ENCODE measurements around the gene EVC2.

The EVC2 gene

GRCh38 chr4:5750052-5750945 is 41.9 kb upstream of the EVC2 start:
- no peak overlapping the region for H3K27ac ChIP-seq
- no peaks in the 10 kb centered on the region for H3K79me2 ChIP-seq
- H3K27me3 ChIP-seq (ENCODE audit: control insufficient read depth, insufficient read depth, low read length) = no peaks in the 10 kb centered on the region
- no peak overlapping the region for H3K4me3 ChIP-seq (ENCODE audit: low read depth, low read length)
- H3K9ac ChIP-seq = no peak overlapping the region
- no peak overlapping the region for H2AFZ ChIP-seq
- no peaks in the 10 kb centered on the region for H3K9me3 ChIP-seq (ENCODE audit: control insufficient read depth, low read length)
- TF ChIP-seq, protein P1, sequence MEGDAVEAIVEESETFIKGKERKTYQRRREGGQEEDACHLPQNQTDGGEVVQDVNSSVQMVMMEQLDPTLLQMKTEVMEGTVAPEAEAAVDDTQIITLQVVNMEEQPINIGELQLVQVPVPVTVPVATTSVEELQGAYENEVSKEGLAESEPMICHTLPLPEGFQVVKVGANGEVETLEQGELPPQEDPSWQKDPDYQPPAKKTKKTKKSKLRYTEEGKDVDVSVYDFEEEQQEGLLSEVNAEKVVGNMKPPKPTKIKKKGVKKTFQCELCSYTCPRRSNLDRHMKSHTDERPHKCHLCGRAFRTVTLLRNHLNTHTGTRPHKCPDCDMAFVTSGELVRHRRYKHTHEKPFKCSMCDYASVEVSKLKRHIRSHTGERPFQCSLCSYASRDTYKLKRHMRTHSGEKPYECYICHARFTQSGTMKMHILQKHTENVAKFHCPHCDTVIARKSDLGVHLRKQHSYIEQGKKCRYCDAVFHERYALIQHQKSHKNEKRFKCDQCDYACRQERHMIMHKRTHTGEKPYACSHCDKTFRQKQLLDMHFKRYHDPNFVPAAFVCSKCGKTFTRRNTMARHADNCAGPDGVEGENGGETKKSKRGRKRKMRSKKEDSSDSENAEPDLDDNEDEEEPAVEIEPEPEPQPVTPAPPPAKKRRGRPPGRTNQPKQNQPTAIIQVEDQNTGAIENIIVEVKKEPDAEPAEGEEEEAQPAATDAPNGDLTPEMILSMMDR (IDR thresholded peaks at IDR 0.05) = no peak
- H3K36me3 ChIP-seq (ENCODE audit: control insufficient read depth, insufficient read depth, low read length) = no peaks in the 10 kb centered on the region
- H3K4me2 ChIP-seq (ENCODE audit: low read length) = no peak overlapping the region
- H3K4me1 ChIP-seq = no peaks in the 10 kb centered on the region

GRCh38 chr4:5749568-5749967 is 41.2 kb upstream of the EVC2 start:
- Histone ChIP-seq H3K36me3 (ENCODE audit: control insufficient read depth, insufficient read depth, low read length) (no peaks in the 10 kb centered on the region), H3K4me3 (ENCODE audit: low read depth, low read length) (no peak overlapping the region), H3K27me3 (ENCODE audit: control insufficient read depth, insufficient read depth, low read length) (no peaks in the 10 kb centered on the region), H3K27ac (no peak overlapping the region), H3K4me2 (ENCODE audit: low read length) (no peak overlapping the region), H2AFZ (no peak overlapping the region), H3K9ac (no peak overlapping the region), H3K4me1 (no peaks in the 10 kb centered on the region), H3K9me3 (ENCODE audit: control insufficient read depth, low read length) (no peaks in the 10 kb centered on the region), H3K79me2 (no peaks in the 10 kb centered on the region)
- TF ChIP-seq, protein P1 (IDR thresholded peaks at IDR 0.05) = no peak

DNA sequence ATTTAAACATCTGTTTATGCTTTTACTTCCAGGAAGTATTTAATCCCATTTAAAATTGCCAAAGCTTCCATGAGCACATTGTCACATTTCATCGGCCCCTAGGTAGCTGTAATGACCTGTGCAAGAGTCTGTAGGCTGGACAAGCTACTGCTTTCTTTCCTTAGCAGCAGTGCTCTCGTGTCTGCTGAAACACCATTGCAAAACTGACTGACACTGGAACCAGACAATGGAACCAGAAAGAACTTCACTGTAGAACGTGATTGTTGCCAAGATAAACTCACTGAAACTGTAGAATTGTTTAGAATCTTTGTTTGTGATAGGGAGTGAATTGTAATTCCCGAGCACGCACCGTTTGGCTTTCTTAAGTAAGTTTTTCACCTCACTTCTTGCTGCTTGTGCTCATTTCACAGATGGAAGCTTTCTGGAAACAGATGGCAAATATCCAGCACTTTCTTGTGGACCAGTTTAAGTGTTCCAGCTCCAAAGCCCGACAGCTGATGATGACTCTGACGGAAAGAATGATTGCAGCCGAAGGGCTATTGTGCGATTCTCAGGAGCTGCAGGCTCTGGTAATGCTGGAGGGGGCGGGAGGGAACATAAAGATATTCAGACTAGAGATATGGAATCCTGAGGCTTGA is 39.5 kb upstream of the EVC2 start:
- Histone ChIP-seq H3K79me2 (no peaks in the 10 kb centered on the region), H2AFZ (no peak overlapping the region), H3K4me2 (ENCODE audit: low read length) (no peak overlapping the region), H3K27me3 (ENCODE audit: control insufficient read depth, insufficient read depth, low read length) (no peaks in the 10 kb centered on the region), H3K9ac (no peak overlapping the region), H3K4me1 (no peaks in the 10 kb centered on the region), H3K27ac (no peak overlapping the region), H3K9me3 (ENCODE audit: control insufficient read depth, low read length) (no peaks in the 10 kb centered on the region), H3K36me3 (ENCODE audit: control insufficient read depth, insufficient read depth, low read length) (no peaks in the 10 kb centered on the region), H3K4me3 (ENCODE audit: low read depth, low read length) (no peak overlapping the region)
- TF ChIP-seq, protein P1 (IDR thresholded peaks at IDR 0.05) = no peak

GRCh38 chr4:5746829-5747737 is 38.7 kb upstream of the EVC2 start:
- Histone ChIP-seq H3K36me3 (ENCODE audit: control insufficient read depth, insufficient read depth, low read length) (no peaks in the 10 kb centered on the region), H3K9me3 (ENCODE audit: control insufficient read depth, low read length) (no peaks in the 10 kb centered on the region), H3K9ac (no peak overlapping the region), H3K27ac (no peak overlapping the region), H3K4me1 (no peaks in the 10 kb centered on the region), H2AFZ (no peak overlapping the region), H3K79me2 (no peaks in the 10 kb centered on the region), H3K4me2 (ENCODE audit: low read length) (no peak overlapping the region), H3K4me3 (ENCODE audit: low read depth, low read length) (no peak overlapping the region), H3K27me3 (ENCODE audit: control insufficient read depth, insufficient read depth, low read length) (no peaks in the 10 kb centered on the region)
- TF ChIP-seq, protein P1 (IDR thresholded peaks at IDR 0.05) = no peak

Data from parathyroid adenoma (tissue), 2 donors.